Measurements from ENCODE around the gene ATXN2.
A peak's percentile ranks its signal among the peaks of the same experiment; 100 is the strongest.
"Not testable (repeated sequence)": the region's sequence is repeated elsewhere in the genome, so short reads cannot be mapped to it uniquely, and the experiment has no call there.

Gene ATXN2

GRCh38 chr12:111606767-111607230 is 7.7 kb upstream of the ATXN2 start:
- no peaks in the 10 kb centered on the region for H3K27me3 Mint-ChIP-seq
- H3K4me3 Mint-ChIP-seq = no peak overlapping the region
- no peaks in the 10 kb centered on the region for H3K4me1 Mint-ChIP-seq
- ATAC-seq (no peak), DNase-seq (no peak)
- H3K36me3 Mint-ChIP-seq (ENCODE audit: low read depth) = no peaks in the 10 kb centered on the region
- no peaks in the 10 kb centered on the region for H3K9me3 Mint-ChIP-seq
- H3K27ac Mint-ChIP-seq = no peak overlapping the region

GRCh38 chr12:111605911-111606766 is 7.0 kb upstream of the ATXN2 start:
- Mint-ChIP-seq H3K4me3 (no peak overlapping the region), H3K27ac (no peak overlapping the region), H3K4me1 (no peaks in the 10 kb centered on the region), H3K9me3 (no peaks in the 10 kb centered on the region), H3K36me3 (ENCODE audit: low read depth) (no peaks in the 10 kb centered on the region), H3K27me3 (no peaks in the 10 kb centered on the region)
- ATAC-seq (no peak), DNase-seq (no peak)

- H3K36me3 Mint-ChIP-seq (ENCODE audit: low read depth); H3K27ac Mint-ChIP-seq; ATAC-seq; H3K9me3 Mint-ChIP-seq; H3K4me1 Mint-ChIP-seq; DNase-seq; H3K27me3 Mint-ChIP-seq; H3K4me3 Mint-ChIP-seq: not testable (repeated sequence)
Observed at GRCh38 chr12:111602857-111603256, 3.7 kb upstream of the ATXN2 start.

GRCh38 chr12:111602348-111602747 is 3.2 kb upstream of the ATXN2 start:
- H3K27ac Mint-ChIP-seq = no peak overlapping the region
- H3K9me3 Mint-ChIP-seq = no peaks in the 10 kb centered on the region
- peaks cover 10% of the 10 kb centered on the region for H3K4me1 Mint-ChIP-seq
- no peak for ATAC-seq
- H3K27me3 Mint-ChIP-seq = no peaks in the 10 kb centered on the region
- H3K36me3 Mint-ChIP-seq (ENCODE audit: low read depth) = no peaks in the 10 kb centered on the region
- no peak overlapping the region for H3K4me3 Mint-ChIP-seq
- no peak for DNase-seq

GRCh38 chr12:111600986-111601385 is 1.9 kb upstream of the ATXN2 start:
- DNase-seq; ATAC-seq; H3K4me3 Mint-ChIP-seq; H3K36me3 Mint-ChIP-seq (ENCODE audit: low read depth); H3K27me3 Mint-ChIP-seq; H3K9me3 Mint-ChIP-seq; H3K27ac Mint-ChIP-seq: not testable (repeated sequence)
- peaks cover 24% of the 10 kb centered on the region for H3K4me1 Mint-ChIP-seq

GRCh38 chr12:111600205-111600642 is 1.1 kb upstream of the ATXN2 start:
- H3K4me1 Mint-ChIP-seq = peaks cover 28% of the 10 kb centered on the region
- peak overlapping the region; percentile 91 for H3K4me3 Mint-ChIP-seq
- no peak for ATAC-seq
- H3K36me3 Mint-ChIP-seq (ENCODE audit: low read depth) = peaks cover 5% of the 10 kb centered on the region
- H3K9me3 Mint-ChIP-seq = no peaks in the 10 kb centered on the region
- no peak for DNase-seq
- no peaks in the 10 kb centered on the region for H3K27me3 Mint-ChIP-seq
- H3K27ac Mint-ChIP-seq = peak overlapping the region; percentile 93

GRCh38 chr12:111599453-111600204 is 514 bp upstream of the ATXN2 start:
- Mint-ChIP-seq H3K27me3 (no peaks in the 10 kb centered on the region), H3K4me1 (peaks cover 34% of the 10 kb centered on the region), H3K9me3 (no peaks in the 10 kb centered on the region), H3K36me3 (ENCODE audit: low read depth) (peaks cover 5% of the 10 kb centered on the region), H3K27ac (peak overlapping the region; percentile 93), H3K4me3 (peak overlapping the region; percentile 91)
- DNase-seq (peak; percentile 90), ATAC-seq (peak; percentile 88)

- H3K27ac Mint-ChIP-seq = peak overlapping the region; percentile 69
- DNase-seq = peak; percentile 47
- peaks cover 5% of the 10 kb centered on the region for H3K36me3 Mint-ChIP-seq (ENCODE audit: low read depth)
- H3K27me3 Mint-ChIP-seq = no peaks in the 10 kb centered on the region
- H3K9me3 Mint-ChIP-seq = no peaks in the 10 kb centered on the region
- peak overlapping the region; percentile 88 for H3K4me3 Mint-ChIP-seq
- peaks cover 43% of the 10 kb centered on the region for H3K4me1 Mint-ChIP-seq
- peak; percentile 2 for ATAC-seq
Observed at GRCh38 chr12:111597831-111598636, 1.1 kb downstream of the ATXN2 start.

- Mint-ChIP-seq H3K36me3 (ENCODE audit: low read depth) (peaks cover 5% of the 10 kb centered on the region), H3K4me3 (peak overlapping the region; percentile 88), H3K27me3 (no peaks in the 10 kb centered on the region), H3K27ac (peak overlapping the region; percentile 69), H3K4me1 (peaks cover 45% of the 10 kb centered on the region), H3K9me3 (no peaks in the 10 kb centered on the region)
- ATAC-seq (no peak), DNase-seq (peak; percentile 20)
Observed at GRCh38 chr12:111596985-111597830, 1.9 kb downstream of the ATXN2 start.

- not testable (repeated sequence) for H3K27ac Mint-ChIP-seq, H3K4me3 Mint-ChIP-seq
- peaks cover 45% of the 10 kb centered on the region for H3K4me1 Mint-ChIP-seq
Observed at GRCh38 chr12:111595341-111595835, 3.7 kb downstream of the ATXN2 start.

GRCh38 chr12:111591399-111592010 is 7.6 kb downstream of the ATXN2 start:
- H3K36me3 Mint-ChIP-seq (ENCODE audit: low read depth); ATAC-seq; DNase-seq; H3K27me3 Mint-ChIP-seq; H3K4me3 Mint-ChIP-seq; H3K9me3 Mint-ChIP-seq; H3K27ac Mint-ChIP-seq: not testable (repeated sequence)
- H3K4me1 Mint-ChIP-seq = peaks cover 27% of the 10 kb centered on the region

More at GRCh38 chr12:111595341-111595835, 3.7 kb downstream of the ATXN2 start:
- H3K36me3 Mint-ChIP-seq (ENCODE audit: low read depth); ATAC-seq; H3K9me3 Mint-ChIP-seq; H3K27me3 Mint-ChIP-seq; DNase-seq: not testable (repeated sequence)

GRCh38 chr12:111590552-111590951 is 8.6 kb downstream of the ATXN2 start:
- Mint-ChIP-seq H3K27ac (no peak overlapping the region), H3K9me3 (no peaks in the 10 kb centered on the region), H3K27me3 (no peaks in the 10 kb centered on the region), H3K4me3 (no peak overlapping the region), H3K4me1 (peaks cover 23% of the 10 kb centered on the region), H3K36me3 (ENCODE audit: low read depth) (peaks cover 1% of the 10 kb centered on the region)
- no peak for DNase-seq
- ATAC-seq = no peak

GRCh38 chr12:111589601-111590000 is 9.5 kb downstream of the ATXN2 start:
- H3K9me3 Mint-ChIP-seq = no peaks in the 10 kb centered on the region
- no peak for DNase-seq
- no peak for ATAC-seq
- no peaks in the 10 kb centered on the region for H3K27me3 Mint-ChIP-seq
- H3K36me3 Mint-ChIP-seq (ENCODE audit: low read depth) = peaks cover 1% of the 10 kb centered on the region
- peaks cover 14% of the 10 kb centered on the region for H3K4me1 Mint-ChIP-seq
- no peak overlapping the region for H3K4me3 Mint-ChIP-seq
- no peak overlapping the region for H3K27ac Mint-ChIP-seq
